Retina (tissue), 1 donor: ENCODE results near the gene CCDC178.
A peak's percentile ranks its signal among the peaks of the same experiment; 100 is the strongest.
"Not testable (repeated sequence)": the region's sequence is repeated elsewhere in the genome, so short reads cannot be mapped to it uniquely, and the experiment has no call there.

Experiments used
- DNase-seq: peaks from one replicate; pipeline ENCODE4 v3.0.0-alpha.2; 2016

The CCDC178 gene

GRCh38 chr18:33440060-33441043, at the start of gene CCDC178:
CCDC178 (minus strand) TSS chr18:33440721; CDS start chr18:33412088, 28,633 bp downstream.
- peak; percentile 81 for DNase-seq

- no peak for DNase-seq
Measured at GRCh38 chr18:33483908-33484307, 43.4 kb upstream of the CCDC178 start.

GRCh38 chr18:33472509-33472908, 32.0 kb upstream of the CCDC178 start:
- no peak for DNase-seq

- no peak for DNase-seq
Measured at GRCh38 chr18:33470216-33470615, 29.7 kb upstream of the CCDC178 start.

GRCh38 chr18:33469699-33470098, 29.2 kb upstream of the CCDC178 start:
- no peak for DNase-seq

- DNase-seq: no peak
Measured at GRCh38 chr18:33467531-33467930, 27.0 kb upstream of the CCDC178 start.

GRCh38 chr18:33466822-33467221, 26.3 kb upstream of the CCDC178 start:
- no peak for DNase-seq

- DNase-seq: no peak
Measured at GRCh38 chr18:33460681-33461080, 20.2 kb upstream of the CCDC178 start.

GRCh38 chr18:33459612-33460011, 19.1 kb upstream of the CCDC178 start:
- no peak for DNase-seq

GRCh38 chr18:33446604-33447003, 6.1 kb upstream of the CCDC178 start:
- DNase-seq: no peak

GRCh38 chr18:33444709-33445108, 4.2 kb upstream of the CCDC178 start:
- no peak for DNase-seq

GRCh38 chr18:33432857-33433256, 7.7 kb downstream of the CCDC178 start:
- no peak for DNase-seq

GRCh38 chr18:33427549-33427948, 13.0 kb downstream of the CCDC178 start:
- DNase-seq: no peak

- DNase-seq: no peak
Measured at GRCh38 chr18:33424266-33424946, 16.1 kb downstream of the CCDC178 start.

GRCh38 chr18:33421225-33421624, 19.3 kb downstream of the CCDC178 start:
- DNase-seq: no peak

GRCh38 chr18:33404244-33404873, 36.2 kb downstream of the CCDC178 start:
- DNase-seq: no peak

- not testable (repeated sequence) for DNase-seq
Measured at GRCh38 chr18:33398939-33399338, 41.6 kb downstream of the CCDC178 start.

- DNase-seq: no peak
Measured at GRCh38 chr18:33375829-33376228, 64.7 kb downstream of the CCDC178 start.

GRCh38 chr18:33372442-33372841, 68.1 kb downstream of the CCDC178 start:
- no peak for DNase-seq

GRCh38 chr18:33369711-33370449, 70.6 kb downstream of the CCDC178 start:
- no peak for DNase-seq

- DNase-seq: no peak
Measured at GRCh38 chr18:33356735-33357134, 83.8 kb downstream of the CCDC178 start.

- no peak for DNase-seq
Measured at GRCh38 chr18:33355756-33356155, 84.8 kb downstream of the CCDC178 start.

- no peak for DNase-seq
Measured at GRCh38 chr18:33355263-33355662, 85.3 kb downstream of the CCDC178 start.
